ENCODE measurements around the gene DNAJC7.

DNAJC7 gene

DNA sequence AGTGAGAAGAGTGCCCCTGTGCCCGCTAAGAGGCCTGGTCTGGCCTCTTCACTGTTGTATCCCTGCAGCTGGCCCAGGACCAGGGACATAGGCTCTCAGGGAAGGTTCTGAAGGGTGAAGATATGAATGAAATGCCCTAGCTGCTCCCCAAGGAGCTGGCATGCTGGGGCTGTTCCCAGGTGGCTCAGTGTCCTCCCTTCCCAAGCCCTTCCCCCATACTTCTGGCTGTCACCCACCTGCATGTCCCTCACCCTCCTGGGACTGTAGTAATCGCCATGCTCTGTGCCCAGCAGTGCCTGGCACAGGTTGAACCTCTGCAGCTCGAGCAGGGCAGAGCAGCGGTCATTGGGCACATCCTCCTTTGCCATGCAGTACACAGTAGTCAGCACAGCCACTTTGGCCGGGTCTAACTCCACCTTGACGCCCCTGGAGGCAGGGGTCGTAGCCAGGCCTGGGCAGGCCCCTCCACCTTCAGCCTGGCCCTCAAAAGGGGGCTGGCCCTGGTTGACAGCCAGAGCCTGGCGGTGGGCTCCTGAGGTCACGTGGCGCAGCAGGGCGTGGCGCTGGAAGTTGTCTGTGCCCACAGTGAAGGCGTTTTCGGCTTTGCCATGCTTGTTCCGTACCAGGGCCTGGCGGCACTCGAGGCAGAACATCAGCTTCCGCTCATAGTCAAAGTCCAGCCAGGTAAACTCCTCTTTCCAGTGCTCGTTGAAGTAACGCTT lies 25.5 kb upstream of the DNAJC7 start:
- in situ Hi-C loops (cut with MboI; ENCODE audit: low sequenced_read_pairs, unreplicated experiment): no loop called here
- TF ChIP-seq, protein P1, sequence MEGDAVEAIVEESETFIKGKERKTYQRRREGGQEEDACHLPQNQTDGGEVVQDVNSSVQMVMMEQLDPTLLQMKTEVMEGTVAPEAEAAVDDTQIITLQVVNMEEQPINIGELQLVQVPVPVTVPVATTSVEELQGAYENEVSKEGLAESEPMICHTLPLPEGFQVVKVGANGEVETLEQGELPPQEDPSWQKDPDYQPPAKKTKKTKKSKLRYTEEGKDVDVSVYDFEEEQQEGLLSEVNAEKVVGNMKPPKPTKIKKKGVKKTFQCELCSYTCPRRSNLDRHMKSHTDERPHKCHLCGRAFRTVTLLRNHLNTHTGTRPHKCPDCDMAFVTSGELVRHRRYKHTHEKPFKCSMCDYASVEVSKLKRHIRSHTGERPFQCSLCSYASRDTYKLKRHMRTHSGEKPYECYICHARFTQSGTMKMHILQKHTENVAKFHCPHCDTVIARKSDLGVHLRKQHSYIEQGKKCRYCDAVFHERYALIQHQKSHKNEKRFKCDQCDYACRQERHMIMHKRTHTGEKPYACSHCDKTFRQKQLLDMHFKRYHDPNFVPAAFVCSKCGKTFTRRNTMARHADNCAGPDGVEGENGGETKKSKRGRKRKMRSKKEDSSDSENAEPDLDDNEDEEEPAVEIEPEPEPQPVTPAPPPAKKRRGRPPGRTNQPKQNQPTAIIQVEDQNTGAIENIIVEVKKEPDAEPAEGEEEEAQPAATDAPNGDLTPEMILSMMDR (IDR thresholded peaks at IDR 0.05; ENCODE audit: borderline replicate concordance, control extremely low read depth, extremely low read depth, insufficient read depth, missing control alignments): no peak
- DNase-seq (ENCODE audit: low spot score): no peak

DNA sequence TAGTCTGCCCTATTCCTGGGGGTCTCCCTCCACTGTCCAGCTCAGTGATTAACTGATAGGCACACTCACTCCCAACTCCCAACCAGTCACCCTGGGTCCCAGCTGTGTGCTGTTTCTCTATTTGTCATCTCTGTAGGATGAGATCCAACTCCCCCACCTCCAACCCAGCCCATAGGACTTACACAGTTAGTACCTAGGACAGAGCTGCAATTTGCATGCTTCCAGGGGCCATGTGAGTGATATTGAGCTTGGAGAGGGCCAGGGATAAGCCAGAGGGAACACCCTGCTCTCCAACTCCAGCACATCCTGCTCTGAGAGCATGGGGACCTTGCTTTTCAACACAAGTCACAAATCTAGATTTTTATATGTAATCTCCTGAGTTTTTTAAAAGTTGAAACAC lies 24.4 kb upstream of the DNAJC7 start:
- in situ Hi-C loops (cut with MboI; ENCODE audit: low sequenced_read_pairs, unreplicated experiment): no loop called here
- no peak for DNase-seq (ENCODE audit: low spot score)
- TF ChIP-seq, protein P1 (IDR thresholded peaks at IDR 0.05; ENCODE audit: borderline replicate concordance, control extremely low read depth, extremely low read depth, insufficient read depth, missing control alignments): no peak

DNA sequence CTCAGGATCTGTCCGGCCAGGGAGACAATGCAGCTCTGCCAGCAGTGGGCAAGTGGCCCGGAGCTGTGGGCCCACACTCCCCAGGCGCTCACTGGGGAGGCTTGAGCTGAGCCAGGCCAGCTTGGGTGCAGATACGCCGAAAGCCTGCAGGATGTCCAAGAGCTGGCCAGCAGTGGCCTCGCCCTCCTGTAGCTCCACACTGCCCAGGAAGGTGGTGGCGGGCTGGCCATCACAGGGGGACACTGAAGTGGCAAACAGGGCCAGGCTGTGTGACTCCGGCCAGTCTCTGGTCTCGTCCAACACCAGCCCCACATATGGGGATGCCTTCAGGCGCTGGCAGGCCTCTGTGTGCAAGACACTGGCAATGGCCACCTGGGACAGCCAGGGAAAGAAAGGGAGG lies 23.6 kb upstream of the DNAJC7 start:
- no peak for DNase-seq (ENCODE audit: low spot score)
- TF ChIP-seq, protein P1 (IDR thresholded peaks at IDR 0.05; ENCODE audit: borderline replicate concordance, control extremely low read depth, extremely low read depth, insufficient read depth, missing control alignments): no peak
- in situ Hi-C loops (cut with MboI; ENCODE audit: low sequenced_read_pairs, unreplicated experiment): no loop called here

DNA sequence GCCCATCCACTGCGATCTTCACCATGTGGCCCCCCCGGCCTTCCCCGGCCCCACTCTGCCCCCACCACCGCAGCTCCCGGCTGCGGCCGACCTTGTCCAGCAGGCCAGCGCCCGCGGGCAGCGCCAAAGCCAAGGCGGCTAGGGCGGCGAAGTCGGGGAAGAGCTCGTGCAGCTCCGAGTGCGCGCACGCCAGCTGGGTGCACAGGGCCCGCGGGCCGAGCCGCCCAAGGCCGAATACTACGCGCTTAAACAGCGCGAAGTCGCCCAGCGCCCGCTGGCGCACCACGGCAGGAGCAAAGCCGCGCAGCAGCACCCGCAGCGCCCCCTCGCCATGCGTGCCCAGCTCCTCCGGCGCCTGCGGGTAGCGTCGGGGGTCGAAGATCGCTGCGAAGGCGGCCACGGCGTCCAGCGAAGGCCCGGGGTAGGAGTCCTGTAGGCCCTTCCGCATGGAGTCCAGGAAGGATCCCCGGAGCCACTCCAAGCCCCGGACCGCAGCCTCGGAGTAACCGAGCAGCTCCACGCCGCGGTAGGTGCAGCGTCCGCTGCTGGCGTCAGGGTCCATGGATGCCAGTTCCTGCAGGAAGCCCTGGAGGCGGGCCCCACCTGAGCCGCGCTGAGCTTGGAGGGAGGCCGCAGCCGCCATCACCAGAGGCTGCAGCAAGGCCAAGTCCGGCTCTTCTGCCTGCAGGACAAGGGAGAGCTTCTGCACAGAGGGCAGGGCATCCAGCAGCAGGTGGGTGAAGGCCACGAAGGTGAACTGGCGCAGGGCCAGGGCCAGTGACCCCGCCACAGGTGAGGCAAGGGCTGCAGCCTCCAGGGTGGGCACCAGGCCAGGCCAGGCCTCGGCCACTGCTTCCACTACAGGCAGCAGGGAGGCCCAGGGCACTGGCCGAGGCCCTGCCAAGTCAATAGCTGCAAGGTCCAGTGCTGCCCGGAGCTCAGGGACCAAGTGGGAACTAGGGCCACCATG lies 22.8 kb upstream of the DNAJC7 start:
- TF ChIP-seq, protein P1 (IDR thresholded peaks at IDR 0.05; ENCODE audit: borderline replicate concordance, control extremely low read depth, extremely low read depth, insufficient read depth, missing control alignments): no peak
- no peak for DNase-seq (ENCODE audit: low spot score)
- in situ Hi-C loops (cut with MboI; ENCODE audit: low sequenced_read_pairs, unreplicated experiment): no loop called here

DNA sequence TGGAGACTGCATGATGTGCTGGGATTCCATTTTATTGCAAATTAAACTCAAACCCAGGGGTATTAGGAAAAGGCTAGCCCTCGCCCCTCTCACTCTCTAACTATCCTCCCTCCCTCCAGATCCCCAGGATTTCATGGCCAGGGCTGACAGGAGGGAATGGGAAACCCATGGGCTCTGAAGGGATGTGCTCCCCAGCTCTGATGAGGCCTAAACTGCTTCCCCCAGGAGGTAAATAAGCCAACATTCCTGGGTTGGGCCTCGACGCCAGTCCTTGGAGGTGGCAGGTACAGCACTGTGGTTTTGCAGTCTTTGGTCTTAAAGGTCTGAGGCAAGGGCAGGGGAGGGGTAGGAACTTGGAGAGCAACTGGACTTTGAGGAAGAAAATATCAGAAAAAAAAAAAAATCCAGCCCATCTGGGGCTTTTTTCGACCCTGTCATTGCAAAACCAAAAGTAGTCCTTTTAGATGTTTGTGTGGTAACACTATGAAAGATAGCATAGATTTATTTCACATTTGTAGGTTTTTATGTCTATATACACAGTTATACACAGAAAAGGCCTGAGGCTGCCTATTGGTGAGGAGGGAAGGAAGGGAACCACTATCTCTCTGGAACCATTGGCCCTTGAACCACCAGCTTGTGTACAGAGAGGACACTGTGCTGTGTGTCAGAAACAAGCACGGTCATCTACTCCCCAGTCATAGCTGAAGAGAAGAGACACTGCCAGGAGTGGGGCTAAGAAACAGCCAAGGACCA lies 21.2 kb upstream of the DNAJC7 start:
- DNase-seq (ENCODE audit: low spot score): peak; percentile 69
- TF ChIP-seq, protein P1 (IDR thresholded peaks at IDR 0.05; ENCODE audit: borderline replicate concordance, control extremely low read depth, extremely low read depth, insufficient read depth, missing control alignments): no peak
- in situ Hi-C loops (cut with MboI; ENCODE audit: low sequenced_read_pairs, unreplicated experiment): no loop called here

DNA sequence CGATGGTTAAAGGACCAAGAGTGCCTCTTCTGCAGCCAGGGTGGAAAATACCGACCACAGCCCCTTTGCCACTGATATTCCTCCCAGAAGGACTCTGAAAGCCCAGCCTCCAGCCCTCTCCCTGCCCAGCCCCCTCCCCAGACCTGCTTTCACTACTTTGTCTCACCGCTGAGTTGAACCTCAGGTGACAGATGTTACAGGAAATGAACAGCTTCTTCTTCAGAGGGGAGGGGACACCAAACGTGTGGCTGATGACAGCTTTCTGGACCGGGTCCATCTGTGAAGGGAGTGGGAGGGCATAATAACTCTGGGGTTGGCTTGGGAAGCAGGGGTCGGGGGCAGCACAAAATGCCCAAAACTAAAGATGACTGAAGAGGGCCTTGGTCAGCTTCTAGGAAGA lies 16.8 kb upstream of the DNAJC7 start:
- TF ChIP-seq, protein P1 (IDR thresholded peaks at IDR 0.05; ENCODE audit: borderline replicate concordance, control extremely low read depth, extremely low read depth, insufficient read depth, missing control alignments): no peak
- DNase-seq (ENCODE audit: low spot score): no peak
- in situ Hi-C loops (cut with MboI; ENCODE audit: low sequenced_read_pairs, unreplicated experiment): no loop called here

Data from GM13976 (cell line).